GM08714 (cell line): ENCODE data around the gene ZNF600.
"Not testable (repeated sequence)": the region's sequence is repeated elsewhere in the genome, so short reads cannot be mapped to it uniquely, and the experiment has no call there.

Source experiments
- H3K4me3 ChIP-seq: fragments of 200-500 bp; sonication (Bioruptor generic); 2 replicates; pipeline ENCODE4 v1.5.1; 2014; ENCODE audit warnings: mild to moderate bottlenecking, low read length, inconsistent platforms
- ZNF274 ChIP-seq: IDR thresholded peaks from 2 replicates; pipeline ENCODE4 v1.6.1; 2012; ENCODE audit warnings: mild to moderate bottlenecking, low read depth, low read length

Gene ZNF600

DNA sequence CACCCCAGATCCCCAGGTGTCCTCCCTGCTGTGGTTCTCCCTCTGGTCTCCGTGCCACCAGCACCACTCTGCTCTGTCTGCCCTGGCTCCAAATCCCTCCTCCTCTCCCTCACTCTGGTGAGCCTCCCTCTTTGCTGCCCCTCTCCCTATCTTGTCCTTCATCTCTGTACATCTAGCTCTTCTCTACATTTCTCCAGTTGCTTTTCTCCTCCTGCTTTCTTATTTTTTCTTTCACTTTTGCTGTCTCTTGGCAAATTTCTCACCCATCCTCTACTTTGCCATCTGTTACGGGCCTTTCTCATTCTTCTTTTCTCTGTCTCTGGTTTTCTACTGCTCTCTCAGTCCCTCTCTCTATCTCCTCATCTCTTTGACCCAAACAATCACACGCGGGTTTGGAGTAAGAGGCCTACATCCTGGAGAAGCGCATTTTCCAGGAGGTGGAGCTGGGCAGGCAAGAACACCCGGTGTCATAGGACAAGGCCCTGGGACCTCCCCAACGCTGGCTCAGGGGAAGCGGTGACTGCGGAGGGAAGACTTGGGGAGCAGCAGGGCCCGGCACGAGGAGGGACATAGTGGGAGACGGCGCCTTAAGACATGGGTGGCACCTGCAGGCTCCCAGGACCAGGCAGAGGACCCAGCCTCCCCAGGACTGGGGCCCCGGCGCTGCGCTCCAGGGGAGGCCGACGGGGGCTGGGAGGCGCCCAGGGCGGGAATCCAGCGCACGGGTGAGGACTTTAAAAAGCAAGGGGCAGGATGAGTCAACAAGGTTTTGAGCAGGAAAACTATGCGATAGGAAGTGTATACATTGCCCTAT lies 61.7 kb downstream of the ZNF600 start:
- no peak for TF ChIP-seq ZNF274
- no peak overlapping the region for H3K4me3 ChIP-seq

- H3K4me3 ChIP-seq = not testable (repeated sequence)
Observed at GRCh38 chr19:52723907-52724598, 62.5 kb downstream of the ZNF600 start.

DNA sequence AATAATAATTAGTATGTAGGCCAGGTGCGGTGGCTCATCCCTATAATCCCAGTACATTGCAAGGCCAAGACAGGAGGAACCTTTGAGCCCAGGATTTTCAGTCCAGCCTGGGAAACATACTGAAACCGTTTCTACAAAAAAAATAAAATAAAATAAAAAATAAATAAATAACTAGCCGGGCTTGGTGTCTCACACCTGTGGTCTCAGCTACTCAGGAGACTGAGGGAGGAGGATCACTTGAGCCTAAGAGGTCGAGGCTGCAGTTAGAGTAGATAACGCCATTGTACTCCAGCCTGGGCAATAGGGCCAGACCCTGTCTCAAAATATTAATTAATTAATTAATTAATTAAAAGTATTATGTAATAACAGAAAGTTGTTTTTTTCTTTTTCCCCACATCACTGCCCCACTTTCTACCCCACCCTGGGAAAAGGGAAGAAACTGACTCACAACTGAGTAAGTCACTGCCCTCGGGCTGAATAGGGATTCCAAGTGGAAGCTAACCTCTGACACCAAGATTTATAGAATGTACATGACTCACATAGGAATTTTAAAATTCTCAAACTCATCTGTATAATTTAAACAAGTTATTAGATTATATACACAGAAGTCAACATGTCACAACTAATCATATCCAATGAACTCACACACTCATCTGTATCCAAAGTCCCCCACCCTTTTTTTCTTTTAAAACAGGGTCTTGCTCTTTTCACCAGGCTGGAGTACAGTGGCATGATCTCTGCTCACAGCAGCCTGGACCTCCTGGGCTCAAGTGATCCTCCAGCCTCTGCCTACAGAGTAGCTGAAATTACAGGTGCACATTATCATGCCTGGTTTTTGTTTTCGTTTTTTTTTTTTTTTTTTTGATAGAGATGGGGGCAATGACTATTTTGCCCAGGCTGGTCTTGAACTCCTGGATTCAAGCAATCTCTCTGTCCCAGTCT lies 64.3 kb downstream of the ZNF600 start:
- no peak for TF ChIP-seq ZNF274
- no peak overlapping the region for H3K4me3 ChIP-seq

- H3K4me3 ChIP-seq = not testable (repeated sequence)
Observed at GRCh38 chr19:52720541-52720940, 66.0 kb downstream of the ZNF600 start.

DNA sequence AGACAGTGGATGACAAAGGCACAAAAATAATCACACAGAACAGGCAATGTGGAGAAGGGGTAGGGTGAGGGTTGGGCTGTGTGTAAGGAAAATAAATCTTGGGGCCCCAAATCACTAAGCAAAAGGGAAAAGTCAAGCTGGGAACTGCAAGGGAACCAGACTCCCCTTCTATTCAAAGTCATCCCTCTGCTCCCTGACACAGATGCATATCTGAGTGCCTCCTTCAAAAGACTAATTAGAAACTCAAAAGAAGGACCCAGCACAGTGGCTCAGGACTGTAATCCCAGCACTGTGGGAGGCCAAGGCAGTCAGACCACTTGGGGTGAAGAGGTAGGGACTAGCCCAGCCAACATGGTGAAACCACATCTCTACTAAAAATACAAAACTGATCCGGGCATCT lies 70.1 kb downstream of the ZNF600 start:
- TF ChIP-seq ZNF274 = no peak
- no peak overlapping the region for H3K4me3 ChIP-seq

DNA sequence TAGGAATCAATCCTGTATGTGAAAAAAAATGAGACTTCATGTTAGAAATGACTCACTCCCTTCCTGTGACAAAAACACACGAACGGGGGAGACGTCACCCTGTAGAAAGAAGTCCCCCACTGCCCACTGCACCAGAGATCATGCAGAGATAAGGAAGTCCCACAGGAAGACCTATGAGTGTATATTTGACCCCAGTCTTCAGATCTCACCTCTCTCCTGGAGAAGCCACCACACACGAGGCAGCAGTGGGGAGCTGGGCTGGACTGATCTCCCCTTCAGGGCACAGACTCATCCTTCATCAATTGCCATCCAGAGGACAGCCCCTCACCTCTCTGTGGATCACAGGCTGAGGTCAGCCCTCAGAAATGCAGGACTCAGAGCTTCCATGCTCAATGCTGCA lies 70.7 kb downstream of the ZNF600 start:
- not testable (repeated sequence) for H3K4me3 ChIP-seq

GRCh38 chr19:52715330-52715729 lies 71.3 kb downstream of the ZNF600 start:
- H3K4me3 ChIP-seq = not testable (repeated sequence)
